ENCODE data around the gene TUBGCP2.

TUBGCP2 gene

DNA sequence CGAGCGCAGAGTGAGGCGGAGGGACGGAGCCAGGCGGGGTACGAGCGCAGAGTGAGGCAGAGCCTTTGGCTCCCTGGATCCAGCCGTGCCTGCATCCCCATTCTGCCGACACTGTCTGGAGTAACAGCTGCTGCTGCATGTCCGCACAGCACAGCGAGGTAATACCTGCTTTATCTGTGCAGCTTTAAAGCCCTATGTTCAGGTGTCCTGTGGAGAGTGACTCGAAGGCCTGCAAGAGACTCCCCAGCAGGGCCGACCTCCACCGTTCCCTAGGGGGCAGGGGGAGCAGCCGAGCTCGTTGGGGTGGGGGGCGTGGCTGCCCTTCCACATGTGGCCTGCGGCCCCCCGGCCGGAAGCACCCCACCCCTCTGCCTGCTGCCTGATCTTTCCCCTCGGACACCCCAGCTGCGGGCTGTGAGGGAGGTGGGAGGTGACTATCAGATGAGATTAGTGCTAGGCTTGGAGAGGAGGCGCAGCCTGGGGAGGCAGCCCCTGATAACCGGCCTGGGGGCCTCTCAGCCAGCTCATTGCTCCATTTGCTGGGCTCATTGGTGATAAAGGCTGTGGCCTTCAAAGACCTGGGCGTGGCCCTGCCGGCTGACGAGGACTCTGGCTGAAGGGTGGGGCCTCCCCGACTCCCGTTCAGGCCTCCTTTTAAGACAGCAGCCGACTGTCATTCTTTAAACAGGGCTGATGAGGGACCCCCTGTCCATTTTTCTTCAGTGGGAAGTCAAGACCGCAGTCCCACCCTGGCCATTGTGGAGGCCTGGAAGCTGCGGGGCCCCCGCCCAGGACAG lies 63.0 kb downstream of the TUBGCP2 start:
- no peak overlapping the region for H3K4me3 ChIP-seq (ENCODE audit: low read depth, low read length)
- DNase-seq (ENCODE audit: low read depth), result no peak
- in situ Hi-C loops (cut with HindIII; ENCODE audit: low sequenced_read_pairs), result no loop called here
- TF ChIP-seq, protein P1, sequence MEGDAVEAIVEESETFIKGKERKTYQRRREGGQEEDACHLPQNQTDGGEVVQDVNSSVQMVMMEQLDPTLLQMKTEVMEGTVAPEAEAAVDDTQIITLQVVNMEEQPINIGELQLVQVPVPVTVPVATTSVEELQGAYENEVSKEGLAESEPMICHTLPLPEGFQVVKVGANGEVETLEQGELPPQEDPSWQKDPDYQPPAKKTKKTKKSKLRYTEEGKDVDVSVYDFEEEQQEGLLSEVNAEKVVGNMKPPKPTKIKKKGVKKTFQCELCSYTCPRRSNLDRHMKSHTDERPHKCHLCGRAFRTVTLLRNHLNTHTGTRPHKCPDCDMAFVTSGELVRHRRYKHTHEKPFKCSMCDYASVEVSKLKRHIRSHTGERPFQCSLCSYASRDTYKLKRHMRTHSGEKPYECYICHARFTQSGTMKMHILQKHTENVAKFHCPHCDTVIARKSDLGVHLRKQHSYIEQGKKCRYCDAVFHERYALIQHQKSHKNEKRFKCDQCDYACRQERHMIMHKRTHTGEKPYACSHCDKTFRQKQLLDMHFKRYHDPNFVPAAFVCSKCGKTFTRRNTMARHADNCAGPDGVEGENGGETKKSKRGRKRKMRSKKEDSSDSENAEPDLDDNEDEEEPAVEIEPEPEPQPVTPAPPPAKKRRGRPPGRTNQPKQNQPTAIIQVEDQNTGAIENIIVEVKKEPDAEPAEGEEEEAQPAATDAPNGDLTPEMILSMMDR (IDR thresholded peaks at IDR 0.05; ENCODE audit: low read depth, low read length, missing control alignments), result no peak

- in situ Hi-C loops (cut with HindIII; ENCODE audit: low sequenced_read_pairs), result no loop called here
- no peak for DNase-seq (ENCODE audit: low read depth)
- TF ChIP-seq, protein P1 (IDR thresholded peaks at IDR 0.05; ENCODE audit: low read depth, low read length, missing control alignments), result no peak
- H3K4me3 ChIP-seq (ENCODE audit: low read depth, low read length), result no peak overlapping the region
Observed at GRCh38 chr10:133243593-133243992, 65.1 kb downstream of the TUBGCP2 start.

- in situ Hi-C loops (cut with HindIII; ENCODE audit: low sequenced_read_pairs), result no loop called here
- H3K4me3 ChIP-seq (ENCODE audit: low read depth, low read length), result no peak overlapping the region
- no peak for DNase-seq (ENCODE audit: low read depth)
- TF ChIP-seq, protein P1 (IDR thresholded peaks at IDR 0.05; ENCODE audit: low read depth, low read length, missing control alignments), result no peak
Observed at GRCh38 chr10:133242611-133243356, 65.9 kb downstream of the TUBGCP2 start.

DNA sequence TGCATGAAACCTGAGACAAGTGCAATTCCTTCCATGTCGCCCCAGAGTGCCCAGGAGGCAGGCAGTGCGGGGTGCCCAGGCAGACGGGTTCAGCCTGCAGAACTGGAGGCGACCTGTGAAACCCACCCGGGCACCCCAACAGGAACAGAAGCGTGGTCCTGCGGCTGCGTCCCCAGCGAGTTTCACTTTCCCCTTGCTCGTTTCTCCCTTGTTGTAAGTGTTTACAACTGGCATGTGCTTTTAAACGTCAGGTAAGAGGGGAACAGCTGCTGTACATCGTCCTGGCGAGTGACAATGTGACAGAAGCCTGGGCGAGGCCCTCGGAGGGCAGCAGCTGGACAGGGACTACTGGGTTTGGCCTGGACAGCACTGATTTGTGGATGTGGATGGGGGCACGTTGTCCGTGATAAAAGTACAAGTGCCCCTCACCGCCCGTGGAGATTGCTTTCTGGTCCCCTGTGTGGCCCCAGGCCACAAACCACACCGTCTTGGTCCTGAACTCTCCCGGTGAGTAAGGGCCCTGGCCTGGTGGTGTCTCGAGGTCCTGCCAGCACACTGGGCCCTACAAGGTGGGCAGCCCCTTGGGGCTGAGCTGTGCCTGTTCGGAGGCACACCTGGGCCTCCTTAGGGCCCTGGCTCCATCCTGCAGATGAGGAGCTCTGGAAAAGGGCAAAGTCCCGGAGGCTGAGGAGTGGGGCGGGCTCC lies 67.0 kb downstream of the TUBGCP2 start:
- in situ Hi-C loops (cut with HindIII; ENCODE audit: low sequenced_read_pairs), result no loop called here
- TF ChIP-seq, protein P1 (IDR thresholded peaks at IDR 0.05; ENCODE audit: low read depth, low read length, missing control alignments), result no peak
- no peak for DNase-seq (ENCODE audit: low read depth)
- no peak overlapping the region for H3K4me3 ChIP-seq (ENCODE audit: low read depth, low read length)

GRCh38 chr10:133239990-133240389 lies 68.7 kb downstream of the TUBGCP2 start:
- no peak for DNase-seq (ENCODE audit: low read depth)
- in situ Hi-C loops (cut with HindIII; ENCODE audit: low sequenced_read_pairs), result no loop called here
- no peak overlapping the region for H3K4me3 ChIP-seq (ENCODE audit: low read depth, low read length)
- TF ChIP-seq, protein P1 (IDR thresholded peaks at IDR 0.05; ENCODE audit: low read depth, low read length, missing control alignments), result no peak

GRCh38 chr10:133238466-133238804 lies 70.2 kb downstream of the TUBGCP2 start:
- DNase-seq (ENCODE audit: low read depth), result no peak
- TF ChIP-seq, protein P1 (IDR thresholded peaks at IDR 0.05; ENCODE audit: low read depth, low read length, missing control alignments), result no peak
- no peak overlapping the region for H3K4me3 ChIP-seq (ENCODE audit: low read depth, low read length)
- in situ Hi-C loops (cut with HindIII; ENCODE audit: low sequenced_read_pairs), result no loop called here
